K562 (cell line): ENCODE results near the gene HES6. TPM values are rescaled to one million over a fixed set of nuclear protein-coding genes. Genes with fewer than 3 reads are reported as not detected.

Experiments used
- ATAC-seq: fragments of 200-7000 bp; cut with Tn5 transposase; 3 replicates; pipeline ENCODE4 v1.9.1; 2020; ENCODE audit warnings: moderate library complexity
- BruUV-seq: library from RNA; stranded (reverse); fragments of 400-500 nt; replicated peaks from 2 replicates; lab custom pipeline; 2021; lab: Mats Ljungman, UMichigan
- CTCF ChIA-PET: fragments of 300-600 bp; formaldehyde crosslinking; extraction: SDS; loops from one replicate; lab custom pipeline; 2021; ENCODE audit warnings: low intra/inter-chr PET ratio; lab: Yijun Ruan, JAX
- POLR2A ChIA-PET: fragments of 300-600, 350-650 bp; sonication (Branson Sonifier 250); formaldehyde crosslinking; extraction: SDS; loops from one replicate; lab custom pipeline; 2021; ENCODE audit warnings: antibody characterized with exemption, inconsistent platforms; lab: Yijun Ruan, JAX
- DNase-seq, 4 experiments: peaks; one replicate each; pipeline versions ENCODE4 v3.0.0 to v3.0.0-alpha.2; 2011 to 2018; ENCODE audit warnings: low spot score in 3 of 4, mixed read lengths in 3 of 4; ENCODE audit errors: extremely low read depth in 1 of 4
- FAIRE-seq: peaks from 2 replicates; lab custom pipeline; 2011; peaks lifted over from hg19 to GRCh38; lab: Jason Lieb, UNC
- H2AFZ ChIP-seq: 2 replicates; pipeline ENCODE4 v1.6.0; 2011; ENCODE audit warnings: low read depth, low read length, control low read depth, inconsistent platforms
- H3K27ac ChIP-seq: fragments of 200-600 bp; 3 replicates; pipeline ENCODE4 v1.8.0; 2011; ENCODE audit warnings: low read depth, mild to moderate bottlenecking, control low read depth, inconsistent platforms, low read length, moderate library complexity, mixed read lengths; ENCODE audit errors: extremely low read depth
- H3K27me3 ChIP-seq, 2 experiments: fragments of 300-600 bp in 1 of 2; 2 replicates in 1 of 2; 3 replicates in 1 of 2; pipeline versions ENCODE4 v1.6.0 to v1.8.0; 2011; ENCODE audit warnings: inconsistent platforms in 2 of 2, low read length in 2 of 2, mild to moderate bottlenecking in 1 of 2, mixed read lengths in 1 of 2, moderate library complexity in 1 of 2; ENCODE audit not compliant: control insufficient read depth in 2 of 2, insufficient read depth in 2 of 2
- H3K36me3 ChIP-seq: fragments of 300-600 bp; 3 replicates; pipeline ENCODE4 v1.8.0; 2011; ENCODE audit warnings: mild to moderate bottlenecking, low read length, inconsistent platforms; ENCODE audit not compliant: control insufficient read depth, insufficient read depth
- H3K4me1 ChIP-seq, 2 experiments: fragments of 200-600 bp in 1 of 2; replicated peaks in 1 of 2; 2 replicates in 1 of 2; 3 replicates in 1 of 2; pipeline versions ENCODE4 v1.5.1 to v1.8.0; 2011; ENCODE audit warnings: inconsistent platforms in 2 of 2, low read length in 2 of 2, mild to moderate bottlenecking in 1 of 2, mixed read lengths in 1 of 2, moderate library complexity in 1 of 2; ENCODE audit not compliant: control insufficient read depth in 2 of 2, insufficient read depth in 2 of 2
- H3K4me2 ChIP-seq: 2 replicates; pipeline ENCODE4 v1.6.1; 2011; ENCODE audit warnings: low read length, control low read depth, inconsistent platforms, mixed read lengths; ENCODE audit not compliant: insufficient read depth
- H3K4me3 ChIP-seq: fragments of 200-600 bp; sonication (generic), shearing (Covaris generic); 2 replicates; pipeline ENCODE4 v1.5.1; 2016; ENCODE audit warnings: control low read depth, inconsistent platforms
- H3K79me2 ChIP-seq: fragments of 200-600 bp; 3 replicates; pipeline ENCODE4 v1.8.0; 2011; ENCODE audit warnings: low read length, inconsistent platforms; ENCODE audit not compliant: control insufficient read depth, insufficient read depth
- H3K9ac ChIP-seq, 2 experiments: 2 replicates each; pipeline versions ENCODE4 v1.6.0 to v1.6.1; 2011; ENCODE audit warnings: low read depth in 2 of 2, low read length in 2 of 2, control low read depth in 1 of 2, inconsistent platforms in 1 of 2, mild to moderate bottlenecking in 1 of 2, mixed read lengths in 1 of 2; ENCODE audit not compliant: insufficient read depth in 1 of 2
- H3K9me1 ChIP-seq: one replicate; pipeline ENCODE4 v1.6.0; 2011; ENCODE audit warnings: inconsistent platforms, mild to moderate bottlenecking, low read length, moderate library complexity; ENCODE audit not compliant: control insufficient read depth, insufficient read depth
- H3K9me3 ChIP-seq: replicated peaks from 2 replicates; pipeline ENCODE4 v1.5.1; 2011; ENCODE audit warnings: low read depth, low read length, inconsistent platforms; ENCODE audit not compliant: control insufficient read depth, insufficient read depth
- H4K20me1 ChIP-seq: replicated peaks from 2 replicates; pipeline ENCODE4 v1.6.1; 2011; ENCODE audit warnings: low read length, inconsistent platforms, mixed read lengths; ENCODE audit not compliant: control insufficient read depth, insufficient read depth
- KAT2B ChIP-seq: IDR thresholded peaks from one replicate; pipeline ENCODE4 v1.6.1; 2012; ENCODE audit warnings: low read depth, mild to moderate bottlenecking, control low read depth, inconsistent platforms, low read length, moderate library complexity
- PRPF4 ChIP-seq: fragments of 200-400 bp; formaldehyde crosslinking; IDR thresholded peaks from one replicate; pipeline ENCODE4 v1.6.1; 2017; ENCODE audit warnings: low read length, low read depth, mild to moderate bottlenecking; ENCODE audit not compliant: insufficient read depth, poor library complexity, severe bottlenecking
- SNIP1 ChIP-seq: fragments of 450-650 bp; IDR thresholded peaks from 2 replicates; pipeline ENCODE4 v1.7.1; 2017; ENCODE audit warnings: low read depth, mild to moderate bottlenecking
- WGBS: fragments of 100-300 bp; shearing (Covaris generic); methylation state at CpG from one replicate; pipeline ENCODE4 v1.1.6; 2016; ENCODE audit warnings: low coverage, mixed read lengths; ENCODE audit not compliant: insufficient coverage; ENCODE audit errors: missing lambda C conversion rate; 5-methylcytosine and 5-hydroxymethylcytosine counted together
- in situ Hi-C: fragments of 300-500 bp; cut with MboI; formaldehyde crosslinking; loops from 4 replicates; pipeline ENCODE4 v1.15.0; 2018; ENCODE audit warnings: inconsistent platforms, mixed read lengths
- intact Hi-C: fragments of 100-400 bp; cut with micrococcal nuclease; formaldehyde crosslinking; loops from 2 replicates; pipeline ENCODE4 v1.14.2; 2022
- polyA plus RNA-seq, 8 experiments: library from polyadenylated mRNA; depleted of rRNA in 4 of 8; stranded (reverse) in 5 of 8; unstranded in 3 of 8; fragments of >200 nt; fragmentation: Nextera tagmentation in 2 of 8; fragmentation: Illumina TruSeq in 1 of 8; extraction: Ambion mirVana in 2 of 8; extraction: Trizol in 1 of 8; gene quantifications; 2 replicates each; pipeline versions ENCODE4 v1.2.1 to v1.2.3, GENCODE V29; 2011 to 2014; ENCODE audit warnings: inconsistent platforms in 1 of 8, missing spikeins in 1 of 8
- total RNA-seq, 7 experiments: library from RNA; depleted of rRNA in 6 of 7; stranded (reverse); fragments of >200 nt in 6 of 7; fragmentation: Illumina TruSeq in 2 of 7; extraction: Trizol in 2 of 7; gene quantifications; 2 replicates each; pipeline versions ENCODE4 v1.2.1 to v1.2.3, GENCODE V29; 2011 to 2021; ENCODE audit warnings: low replicate concordance in 1 of 7
- TF ChIP-seq, protein P1 (sequence below): fragments of 200-600 bp; sonication (generic); IDR thresholded peaks from one replicate; pipeline ENCODE4 v1.6.1; 2012; ENCODE audit warnings: mild to moderate bottlenecking, low read depth, low read length, inconsistent platforms
- TF ChIP-seq, protein P2 (sequence below): fragments of 450-650 bp; IDR thresholded peaks from 2 replicates; pipeline ENCODE4 v1.7.1; 2018; ENCODE audit warnings: mild to moderate bottlenecking, low read depth; ENCODE audit not compliant: partially characterized antibody

Gene HES6
- total and polyA plus RNA-seq, 9 of the 15 experiments (the other 6 are each of a cell fraction or from before 2014, with no cell fraction given): 6.2 to 133 (median 29.2) TPM

DNA sequence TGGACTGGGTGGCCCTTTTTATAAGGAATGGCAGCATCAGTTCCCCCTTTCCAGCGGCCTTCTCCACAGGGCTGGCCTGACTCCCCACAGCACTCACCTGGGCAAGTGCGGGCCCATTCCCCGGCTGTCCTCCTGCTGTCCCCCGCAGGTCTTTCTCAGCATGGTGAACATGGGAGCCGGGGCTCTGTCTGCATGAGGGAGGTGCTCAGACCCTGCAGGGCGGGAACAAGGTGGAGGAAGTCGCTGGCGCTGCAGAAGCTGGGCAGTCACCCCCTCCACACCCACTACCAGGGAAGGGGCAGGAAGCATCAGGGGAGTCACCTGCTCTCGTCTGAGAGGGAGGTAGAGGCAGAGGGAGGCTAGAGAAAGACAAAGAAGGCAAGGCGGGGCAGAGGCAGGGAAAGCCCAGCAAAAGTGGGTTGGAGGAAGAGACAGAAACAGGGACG, 12.2 kb downstream of the HES6 start:
- ChIA-PET POLR2A (interaction anchor here (0.6 kb wide), 1 partner anchor 364 kb away, joined by 3 read pairs; no protein-coding TSS in a partner anchor), CTCF (no interaction called here)
- Histone ChIP-seq H3K4me3 (no peak overlapping the region), H3K9me1 (no peaks in the 10 kb centered on the region), H3K27ac (no peak overlapping the region), H3K4me1 (peaks cover 6 to 10% of the 10 kb centered on the region in 2 experiments; a peak in 4 of 5 replicates), H2AFZ (no peak overlapping the region), H3K27me3 (no peaks in the 10 kb centered on the region), H3K9ac (peak overlapping the region in 1 of 2 experiments; percentile 52; a peak in 1 of 4 replicates), H4K20me1 (no peaks in the 10 kb centered on the region), H3K79me2 (peaks cover 22% of the 10 kb centered on the region), H3K4me2 (no peak overlapping the region), H3K9me3 (no peaks in the 10 kb centered on the region), H3K36me3 (peaks cover 34% of the 10 kb centered on the region; the same call in 2 of the 3 replicates)
- WGBS: 95% methylated on average over 5 of the region's 11 CpGs
- intact Hi-C loops: no loop called here
- no TSS peak for BruUV-seq
- FAIRE-seq (no peak), DNase-seq (no peak), ATAC-seq (no peak)
- in situ Hi-C loops: no loop called here
- TF ChIP-seq SNIP1 (no peak), KAT2B (no peak), PRPF4 (no peak)
- TF ChIP-seq, protein P1, sequence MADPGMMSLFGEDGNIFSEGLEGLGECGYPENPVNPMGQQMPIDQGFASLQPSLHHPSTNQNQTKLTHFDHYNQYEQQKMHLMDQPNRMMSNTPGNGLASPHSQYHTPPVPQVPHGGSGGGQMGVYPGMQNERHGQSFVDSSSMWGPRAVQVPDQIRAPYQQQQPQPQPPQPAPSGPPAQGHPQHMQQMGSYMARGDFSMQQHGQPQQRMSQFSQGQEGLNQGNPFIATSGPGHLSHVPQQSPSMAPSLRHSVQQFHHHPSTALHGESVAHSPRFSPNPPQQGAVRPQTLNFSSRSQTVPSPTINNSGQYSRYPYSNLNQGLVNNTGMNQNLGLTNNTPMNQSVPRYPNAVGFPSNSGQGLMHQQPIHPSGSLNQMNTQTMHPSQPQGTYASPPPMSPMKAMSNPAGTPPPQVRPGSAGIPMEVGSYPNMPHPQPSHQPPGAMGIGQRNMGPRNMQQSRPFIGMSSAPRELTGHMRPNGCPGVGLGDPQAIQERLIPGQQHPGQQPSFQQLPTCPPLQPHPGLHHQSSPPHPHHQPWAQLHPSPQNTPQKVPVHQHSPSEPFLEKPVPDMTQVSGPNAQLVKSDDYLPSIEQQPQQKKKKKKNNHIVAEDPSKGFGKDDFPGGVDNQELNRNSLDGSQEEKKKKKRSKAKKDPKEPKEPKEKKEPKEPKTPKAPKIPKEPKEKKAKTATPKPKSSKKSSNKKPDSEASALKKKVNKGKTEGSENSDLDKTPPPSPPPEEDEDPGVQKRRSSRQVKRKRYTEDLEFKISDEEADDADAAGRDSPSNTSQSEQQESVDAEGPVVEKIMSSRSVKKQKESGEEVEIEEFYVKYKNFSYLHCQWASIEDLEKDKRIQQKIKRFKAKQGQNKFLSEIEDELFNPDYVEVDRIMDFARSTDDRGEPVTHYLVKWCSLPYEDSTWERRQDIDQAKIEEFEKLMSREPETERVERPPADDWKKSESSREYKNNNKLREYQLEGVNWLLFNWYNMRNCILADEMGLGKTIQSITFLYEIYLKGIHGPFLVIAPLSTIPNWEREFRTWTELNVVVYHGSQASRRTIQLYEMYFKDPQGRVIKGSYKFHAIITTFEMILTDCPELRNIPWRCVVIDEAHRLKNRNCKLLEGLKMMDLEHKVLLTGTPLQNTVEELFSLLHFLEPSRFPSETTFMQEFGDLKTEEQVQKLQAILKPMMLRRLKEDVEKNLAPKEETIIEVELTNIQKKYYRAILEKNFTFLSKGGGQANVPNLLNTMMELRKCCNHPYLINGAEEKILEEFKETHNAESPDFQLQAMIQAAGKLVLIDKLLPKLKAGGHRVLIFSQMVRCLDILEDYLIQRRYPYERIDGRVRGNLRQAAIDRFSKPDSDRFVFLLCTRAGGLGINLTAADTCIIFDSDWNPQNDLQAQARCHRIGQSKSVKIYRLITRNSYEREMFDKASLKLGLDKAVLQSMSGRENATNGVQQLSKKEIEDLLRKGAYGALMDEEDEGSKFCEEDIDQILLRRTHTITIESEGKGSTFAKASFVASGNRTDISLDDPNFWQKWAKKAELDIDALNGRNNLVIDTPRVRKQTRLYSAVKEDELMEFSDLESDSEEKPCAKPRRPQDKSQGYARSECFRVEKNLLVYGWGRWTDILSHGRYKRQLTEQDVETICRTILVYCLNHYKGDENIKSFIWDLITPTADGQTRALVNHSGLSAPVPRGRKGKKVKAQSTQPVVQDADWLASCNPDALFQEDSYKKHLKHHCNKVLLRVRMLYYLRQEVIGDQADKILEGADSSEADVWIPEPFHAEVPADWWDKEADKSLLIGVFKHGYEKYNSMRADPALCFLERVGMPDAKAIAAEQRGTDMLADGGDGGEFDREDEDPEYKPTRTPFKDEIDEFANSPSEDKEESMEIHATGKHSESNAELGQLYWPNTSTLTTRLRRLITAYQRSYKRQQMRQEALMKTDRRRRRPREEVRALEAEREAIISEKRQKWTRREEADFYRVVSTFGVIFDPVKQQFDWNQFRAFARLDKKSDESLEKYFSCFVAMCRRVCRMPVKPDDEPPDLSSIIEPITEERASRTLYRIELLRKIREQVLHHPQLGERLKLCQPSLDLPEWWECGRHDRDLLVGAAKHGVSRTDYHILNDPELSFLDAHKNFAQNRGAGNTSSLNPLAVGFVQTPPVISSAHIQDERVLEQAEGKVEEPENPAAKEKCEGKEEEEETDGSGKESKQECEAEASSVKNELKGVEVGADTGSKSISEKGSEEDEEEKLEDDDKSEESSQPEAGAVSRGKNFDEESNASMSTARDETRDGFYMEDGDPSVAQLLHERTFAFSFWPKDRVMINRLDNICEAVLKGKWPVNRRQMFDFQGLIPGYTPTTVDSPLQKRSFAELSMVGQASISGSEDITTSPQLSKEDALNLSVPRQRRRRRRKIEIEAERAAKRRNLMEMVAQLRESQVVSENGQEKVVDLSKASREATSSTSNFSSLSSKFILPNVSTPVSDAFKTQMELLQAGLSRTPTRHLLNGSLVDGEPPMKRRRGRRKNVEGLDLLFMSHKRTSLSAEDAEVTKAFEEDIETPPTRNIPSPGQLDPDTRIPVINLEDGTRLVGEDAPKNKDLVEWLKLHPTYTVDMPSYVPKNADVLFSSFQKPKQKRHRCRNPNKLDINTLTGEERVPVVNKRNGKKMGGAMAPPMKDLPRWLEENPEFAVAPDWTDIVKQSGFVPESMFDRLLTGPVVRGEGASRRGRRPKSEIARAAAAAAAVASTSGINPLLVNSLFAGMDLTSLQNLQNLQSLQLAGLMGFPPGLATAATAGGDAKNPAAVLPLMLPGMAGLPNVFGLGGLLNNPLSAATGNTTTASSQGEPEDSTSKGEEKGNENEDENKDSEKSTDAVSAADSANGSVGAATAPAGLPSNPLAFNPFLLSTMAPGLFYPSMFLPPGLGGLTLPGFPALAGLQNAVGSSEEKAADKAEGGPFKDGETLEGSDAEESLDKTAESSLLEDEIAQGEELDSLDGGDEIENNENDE: no peak
- TF ChIP-seq, protein P2, sequence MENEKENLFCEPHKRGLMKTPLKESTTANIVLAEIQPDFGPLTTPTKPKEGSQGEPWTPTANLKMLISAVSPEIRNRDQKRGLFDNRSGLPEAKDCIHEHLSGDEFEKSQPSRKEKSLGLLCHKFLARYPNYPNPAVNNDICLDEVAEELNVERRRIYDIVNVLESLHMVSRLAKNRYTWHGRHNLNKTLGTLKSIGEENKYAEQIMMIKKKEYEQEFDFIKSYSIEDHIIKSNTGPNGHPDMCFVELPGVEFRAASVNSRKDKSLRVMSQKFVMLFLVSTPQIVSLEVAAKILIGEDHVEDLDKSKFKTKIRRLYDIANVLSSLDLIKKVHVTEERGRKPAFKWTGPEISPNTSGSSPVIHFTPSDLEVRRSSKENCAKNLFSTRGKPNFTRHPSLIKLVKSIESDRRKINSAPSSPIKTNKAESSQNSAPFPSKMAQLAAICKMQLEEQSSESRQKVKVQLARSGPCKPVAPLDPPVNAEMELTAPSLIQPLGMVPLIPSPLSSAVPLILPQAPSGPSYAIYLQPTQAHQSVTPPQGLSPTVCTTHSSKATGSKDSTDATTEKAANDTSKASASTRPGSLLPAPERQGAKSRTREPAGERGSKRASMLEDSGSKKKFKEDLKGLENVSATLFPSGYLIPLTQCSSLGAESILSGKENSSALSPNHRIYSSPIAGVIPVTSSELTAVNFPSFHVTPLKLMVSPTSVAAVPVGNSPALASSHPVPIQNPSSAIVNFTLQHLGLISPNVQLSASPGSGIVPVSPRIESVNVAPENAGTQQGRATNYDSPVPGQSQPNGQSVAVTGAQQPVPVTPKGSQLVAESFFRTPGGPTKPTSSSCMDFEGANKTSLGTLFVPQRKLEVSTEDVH: no peak
